HepG2 (cell line): ENCODE results near the gene FBXO41. TPM values are rescaled to one million over a fixed set of nuclear protein-coding genes. Genes with fewer than 3 reads are reported as not detected.

Experiments
- DMAP1 ChIP-seq: IDR thresholded peaks from 2 replicates; pipeline ENCODE4 v1.6.1; 2016
- HHEX ChIP-seq: IDR thresholded peaks from 2 replicates; pipeline ENCODE4 v1.6.1; 2016; ENCODE audit warnings: control low read depth
- MIER2 ChIP-seq: IDR thresholded peaks from 2 replicates; pipeline ENCODE4 v1.6.1; 2016; ENCODE audit warnings: missing biosample characterization, missing genetic modification reagents
- NR2F1 ChIP-seq, 2 experiments: fragments of 450-650 bp in 1 of 2; formaldehyde crosslinking in 1 of 2; IDR thresholded peaks; 2 replicates each; pipeline versions ENCODE4 v1.5.0 to v1.6.1; 2016 to 2020; ENCODE audit warnings: mild to moderate bottlenecking in 1 of 2, missing compliant biosample characterization in 1 of 2, missing genetic modification reagents in 1 of 2, moderate library complexity in 1 of 2
- NR2F6 ChIP-seq, 2 experiments: IDR thresholded peaks; 2 replicates each; pipeline ENCODE4 v1.6.1; 2016; ENCODE audit warnings: antibody characterized with exemption in 1 of 2, mild to moderate bottlenecking in 1 of 2
- SALL2 ChIP-seq: sonication (generic); formaldehyde crosslinking; IDR thresholded peaks from 2 replicates; pipeline ENCODE4 v1.8.1; 2023; ENCODE audit warnings: mild to moderate bottlenecking, missing genetic modification reagents, inconsistent platforms
- SMC3 ChIP-seq: IDR thresholded peaks from 2 replicates; pipeline ENCODE4 v1.6.1; 2011; ENCODE audit warnings: low read length, improper control_type of control experiment
- TBX2 ChIP-seq: sonication (generic); formaldehyde crosslinking; IDR thresholded peaks from 2 replicates; pipeline ENCODE4 v1.5.0; 2020; ENCODE audit warnings: missing genetic modification reagents, mild to moderate bottlenecking, borderline replicate concordance
- TRIM22 ChIP-seq: fragments of 450-650 bp; IDR thresholded peaks from 2 replicates; pipeline ENCODE4 v1.6.1; 2017
- YEATS2 ChIP-seq: sonication (generic); formaldehyde crosslinking; IDR thresholded peaks from 2 replicates; pipeline ENCODE4 v1.4.0; 2020; ENCODE audit warnings: missing genetic modification reagents, borderline replicate concordance
- YEATS4 ChIP-seq: sonication (generic); formaldehyde crosslinking; IDR thresholded peaks from 2 replicates; pipeline ENCODE4 v1.4.0; 2020; ENCODE audit warnings: missing genetic modification reagents, borderline replicate concordance
- ZEB1 ChIP-seq: IDR thresholded peaks from 2 replicates; pipeline ENCODE4 v1.6.1; 2012; ENCODE audit warnings: mild to moderate bottlenecking, low read depth, inconsistent platforms; ENCODE audit not compliant: insufficient replicate concordance
- ZNF121 ChIP-seq: sonication (generic); formaldehyde crosslinking; IDR thresholded peaks from 2 replicates; pipeline ENCODE4 v1.5.0; 2020; ENCODE audit warnings: mild to moderate bottlenecking, missing genetic modification reagents
- ZNF580 ChIP-seq: IDR thresholded peaks from 2 replicates; pipeline ENCODE4 v1.6.1; 2016; ENCODE audit warnings: low read depth, borderline replicate concordance
- polyA plus RNA-seq, 8 experiments: library from polyadenylated mRNA; depleted of rRNA in 3 of 8; stranded (reverse) in 7 of 8; unstranded in 1 of 8; fragments of >200 nt; fragmentation: Illumina TruSeq in 4 of 8; extraction: Trizol in 4 of 8; gene quantifications; 2 replicates each; pipeline versions ENCODE4 v1.2.1 to v1.2.3, GENCODE V29; 2011 to 2016; ENCODE audit warnings: low read depth in 4 of 8, missing spikeins in 1 of 8, mixed read lengths in 1 of 8; ENCODE audit not compliant: insufficient read depth in 1 of 8
- total RNA-seq, 5 experiments: library from RNA; depleted of rRNA; stranded (reverse); fragments of >200 nt; fragmentation: Illumina TruSeq; extraction: Trizol; gene quantifications; 2 replicates each; pipeline ENCODE4 v1.2.3, GENCODE V29; 2016; ENCODE audit warnings: low read depth in 1 of 5
- TF ChIP-seq, protein P1 (sequence below): sonication (generic); formaldehyde crosslinking; IDR thresholded peaks from 2 replicates; pipeline ENCODE4 v1.4.0; 2020; ENCODE audit warnings: missing genetic modification reagents
- TF ChIP-seq, protein P2 (sequence below): IDR thresholded peaks from 2 replicates; pipeline ENCODE4 v1.6.1; 2016; ENCODE audit warnings: mild to moderate bottlenecking
- TF ChIP-seq, protein P3 (sequence below): sonication (generic); formaldehyde crosslinking; IDR thresholded peaks from 2 replicates; pipeline ENCODE4 v1.5.1; 2020; ENCODE audit warnings: mild to moderate bottlenecking, moderate library complexity, missing genetic modification reagents
- TF ChIP-seq, protein P4 (sequence below): sonication (generic); formaldehyde crosslinking; IDR thresholded peaks from 2 replicates; pipeline ENCODE4 v1.4.0; 2020; ENCODE audit warnings: mild to moderate bottlenecking, missing genetic modification reagents, borderline replicate concordance

Gene FBXO41
- total and polyA plus RNA-seq, 2 of the 13 experiments (the other 11 are each of a cell fraction or from before 2014, with no cell fraction given): 4.2 to 10.3 TPM

GRCh38 chr2:73262108-73262651, 22.1 kb downstream of the FBXO41 start (continued):
- TF ChIP-seq, protein P1, sequence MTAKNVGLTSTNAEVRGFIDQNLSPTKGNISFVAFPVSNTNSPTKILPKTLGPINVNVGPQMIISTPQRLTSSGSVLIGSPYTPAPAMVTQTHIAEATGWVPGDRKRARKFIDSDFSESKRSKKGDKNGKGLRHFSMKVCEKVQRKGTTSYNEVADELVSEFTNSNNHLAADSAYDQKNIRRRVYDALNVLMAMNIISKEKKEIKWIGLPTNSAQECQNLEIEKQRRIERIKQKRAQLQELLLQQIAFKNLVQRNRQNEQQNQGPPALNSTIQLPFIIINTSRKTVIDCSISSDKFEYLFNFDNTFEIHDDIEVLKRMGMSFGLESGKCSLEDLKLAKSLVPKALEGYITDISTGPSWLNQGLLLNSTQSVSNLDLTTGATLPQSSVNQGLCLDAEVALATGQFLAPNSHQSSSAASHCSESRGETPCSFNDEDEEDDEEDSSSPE (CRISPR knock-in tag): peak; percentile 31; the same call in 1 of the 2 replicates
- TF ChIP-seq MIER2 (CRISPR knock-in tag) (peak; percentile 77), DMAP1 (CRISPR knock-in tag) (0 out of 2 replicates have a peak, but pooled peaks have one; percentile 52), NR2F1 (CRISPR knock-in tag; IDR thresholded peaks at IDR 0.05) (peak; percentile 73 to 79; a peak in 3 of 4 replicates), ZEB1 (no peak), TBX2 (CRISPR knock-in tag) (peak; percentile 97), SALL2 (CRISPR knock-in tag) (0 out of 2 replicates have a peak, but pooled peaks have one; percentile 23), HHEX (CRISPR knock-in tag) (peak; percentile 42; the same call in 1 of the 2 replicates), SMC3 (peak; percentile 7; the same call in 1 of the 2 replicates), YEATS2 (CRISPR knock-in tag) (peak; percentile 54; the same call in 1 of the 2 replicates), ZNF121 (peak; percentile 99), NR2F6 (IDR thresholded peaks at IDR 0.05) (peak; percentile 91), NR2F6 (CRISPR knock-in tag; IDR thresholded peaks at IDR 0.05) (peak; percentile 93), YEATS4 (CRISPR knock-in tag) (peak; percentile 33; the same call in 1 of the 2 replicates), TRIM22 (no peak), ZNF580 (CRISPR knock-in tag) (peak; percentile 74; the same call in 1 of the 2 replicates)
- TF ChIP-seq, protein P2, sequence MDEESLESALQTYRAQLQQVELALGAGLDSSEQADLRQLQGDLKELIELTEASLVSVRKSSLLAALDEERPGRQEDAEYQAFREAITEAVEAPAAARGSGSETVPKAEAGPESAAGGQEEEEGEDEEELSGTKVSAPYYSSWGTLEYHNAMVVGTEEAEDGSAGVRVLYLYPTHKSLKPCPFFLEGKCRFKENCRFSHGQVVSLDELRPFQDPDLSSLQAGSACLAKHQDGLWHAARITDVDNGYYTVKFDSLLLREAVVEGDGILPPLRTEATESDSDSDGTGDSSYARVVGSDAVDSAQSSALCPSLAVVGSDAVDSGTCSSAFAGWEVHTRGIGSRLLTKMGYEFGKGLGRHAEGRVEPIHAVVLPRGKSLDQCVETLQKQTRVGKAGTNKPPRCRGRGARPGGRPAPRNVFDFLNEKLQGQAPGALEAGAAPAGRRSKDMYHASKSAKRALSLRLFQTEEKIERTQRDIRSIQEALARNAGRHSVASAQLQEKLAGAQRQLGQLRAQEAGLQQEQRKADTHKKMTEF (CRISPR knock-in tag): peak; percentile 89
- TF ChIP-seq, protein P3, sequence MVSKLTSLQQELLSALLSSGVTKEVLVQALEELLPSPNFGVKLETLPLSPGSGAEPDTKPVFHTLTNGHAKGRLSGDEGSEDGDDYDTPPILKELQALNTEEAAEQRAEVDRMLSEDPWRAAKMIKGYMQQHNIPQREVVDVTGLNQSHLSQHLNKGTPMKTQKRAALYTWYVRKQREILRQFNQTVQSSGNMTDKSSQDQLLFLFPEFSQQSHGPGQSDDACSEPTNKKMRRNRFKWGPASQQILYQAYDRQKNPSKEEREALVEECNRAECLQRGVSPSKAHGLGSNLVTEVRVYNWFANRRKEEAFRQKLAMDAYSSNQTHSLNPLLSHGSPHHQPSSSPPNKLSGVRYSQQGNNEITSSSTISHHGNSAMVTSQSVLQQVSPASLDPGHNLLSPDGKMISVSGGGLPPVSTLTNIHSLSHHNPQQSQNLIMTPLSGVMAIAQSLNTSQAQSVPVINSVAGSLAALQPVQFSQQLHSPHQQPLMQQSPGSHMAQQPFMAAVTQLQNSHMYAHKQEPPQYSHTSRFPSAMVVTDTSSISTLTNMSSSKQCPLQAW: peak; percentile 50; the same call in 1 of the 2 replicates
- TF ChIP-seq, protein P4, sequence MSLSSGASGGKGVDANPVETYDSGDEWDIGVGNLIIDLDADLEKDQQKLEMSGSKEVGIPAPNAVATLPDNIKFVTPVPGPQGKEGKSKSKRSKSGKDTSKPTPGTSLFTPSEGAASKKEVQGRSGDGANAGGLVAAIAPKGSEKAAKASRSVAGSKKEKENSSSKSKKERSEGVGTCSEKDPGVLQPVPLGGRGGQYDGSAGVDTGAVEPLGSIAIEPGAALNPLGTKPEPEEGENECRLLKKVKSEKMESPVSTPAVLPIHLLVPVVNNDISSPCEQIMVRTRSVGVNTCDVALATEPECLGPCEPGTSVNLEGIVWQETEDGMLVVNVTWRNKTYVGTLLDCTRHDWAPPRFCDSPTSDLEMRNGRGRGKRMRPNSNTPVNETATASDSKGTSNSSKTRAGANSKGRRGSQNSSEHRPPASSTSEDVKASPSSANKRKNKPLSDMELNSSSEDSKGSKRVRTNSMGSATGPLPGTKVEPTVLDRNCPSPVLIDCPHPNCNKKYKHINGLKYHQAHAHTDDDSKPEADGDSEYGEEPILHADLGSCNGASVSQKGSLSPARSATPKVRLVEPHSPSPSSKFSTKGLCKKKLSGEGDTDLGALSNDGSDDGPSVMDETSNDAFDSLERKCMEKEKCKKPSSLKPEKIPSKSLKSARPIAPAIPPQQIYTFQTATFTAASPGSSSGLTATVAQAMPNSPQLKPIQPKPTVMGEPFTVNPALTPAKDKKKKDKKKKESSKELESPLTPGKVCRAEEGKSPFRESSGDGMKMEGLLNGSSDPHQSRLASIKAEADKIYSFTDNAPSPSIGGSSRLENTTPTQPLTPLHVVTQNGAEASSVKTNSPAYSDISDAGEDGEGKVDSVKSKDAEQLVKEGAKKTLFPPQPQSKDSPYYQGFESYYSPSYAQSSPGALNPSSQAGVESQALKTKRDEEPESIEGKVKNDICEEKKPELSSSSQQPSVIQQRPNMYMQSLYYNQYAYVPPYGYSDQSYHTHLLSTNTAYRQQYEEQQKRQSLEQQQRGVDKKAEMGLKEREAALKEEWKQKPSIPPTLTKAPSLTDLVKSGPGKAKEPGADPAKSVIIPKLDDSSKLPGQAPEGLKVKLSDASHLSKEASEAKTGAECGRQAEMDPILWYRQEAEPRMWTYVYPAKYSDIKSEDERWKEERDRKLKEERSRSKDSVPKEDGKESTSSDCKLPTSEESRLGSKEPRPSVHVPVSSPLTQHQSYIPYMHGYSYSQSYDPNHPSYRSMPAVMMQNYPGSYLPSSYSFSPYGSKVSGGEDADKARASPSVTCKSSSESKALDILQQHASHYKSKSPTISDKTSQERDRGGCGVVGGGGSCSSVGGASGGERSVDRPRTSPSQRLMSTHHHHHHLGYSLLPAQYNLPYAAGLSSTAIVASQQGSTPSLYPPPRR (CRISPR knock-in tag): peak; percentile 67; the same call in 1 of the 2 replicates
